GM12874 (cell line): ENCODE data around the gene KLHL29.

ENCODE experiments used
- TF ChIP-seq, protein P1 (sequence below): IDR thresholded peaks from 2 replicates; pipeline ENCODE4 v1.5.1; 2011; ENCODE audit warnings: low read depth, mild to moderate bottlenecking, control low read depth, low read length, moderate library complexity; ENCODE audit not compliant: insufficient read depth

KLHL29 gene

GRCh38 chr2:23657934-23658333 is 273.0 kb downstream of the KLHL29 start:
- TF ChIP-seq, protein P1, sequence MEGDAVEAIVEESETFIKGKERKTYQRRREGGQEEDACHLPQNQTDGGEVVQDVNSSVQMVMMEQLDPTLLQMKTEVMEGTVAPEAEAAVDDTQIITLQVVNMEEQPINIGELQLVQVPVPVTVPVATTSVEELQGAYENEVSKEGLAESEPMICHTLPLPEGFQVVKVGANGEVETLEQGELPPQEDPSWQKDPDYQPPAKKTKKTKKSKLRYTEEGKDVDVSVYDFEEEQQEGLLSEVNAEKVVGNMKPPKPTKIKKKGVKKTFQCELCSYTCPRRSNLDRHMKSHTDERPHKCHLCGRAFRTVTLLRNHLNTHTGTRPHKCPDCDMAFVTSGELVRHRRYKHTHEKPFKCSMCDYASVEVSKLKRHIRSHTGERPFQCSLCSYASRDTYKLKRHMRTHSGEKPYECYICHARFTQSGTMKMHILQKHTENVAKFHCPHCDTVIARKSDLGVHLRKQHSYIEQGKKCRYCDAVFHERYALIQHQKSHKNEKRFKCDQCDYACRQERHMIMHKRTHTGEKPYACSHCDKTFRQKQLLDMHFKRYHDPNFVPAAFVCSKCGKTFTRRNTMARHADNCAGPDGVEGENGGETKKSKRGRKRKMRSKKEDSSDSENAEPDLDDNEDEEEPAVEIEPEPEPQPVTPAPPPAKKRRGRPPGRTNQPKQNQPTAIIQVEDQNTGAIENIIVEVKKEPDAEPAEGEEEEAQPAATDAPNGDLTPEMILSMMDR, result no peak

DNA sequence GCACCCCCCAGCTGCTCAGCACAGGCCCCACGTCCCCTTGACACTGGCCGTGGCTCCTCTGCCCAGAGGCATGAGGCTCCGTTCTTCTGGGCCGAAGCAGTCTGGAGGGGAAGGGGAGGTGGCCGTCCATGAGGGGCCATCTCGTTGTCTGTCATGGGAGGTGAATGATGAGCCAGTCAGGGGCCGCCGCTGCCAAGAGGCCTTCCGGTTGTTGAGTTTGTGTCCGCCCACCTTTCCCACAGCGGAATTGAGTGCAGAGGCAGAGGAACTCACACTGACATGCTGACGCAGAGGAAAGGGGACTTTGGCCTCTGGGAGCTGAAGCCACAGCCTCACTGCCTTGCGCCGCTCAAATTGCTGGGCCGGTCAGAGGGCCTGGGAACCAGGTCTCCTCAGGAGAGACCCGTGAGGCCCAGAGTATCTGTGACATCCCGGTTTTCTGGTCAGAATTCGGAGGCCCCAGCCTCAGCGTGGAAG is 273.5 kb downstream of the KLHL29 start:
- TF ChIP-seq, protein P1, result no peak

- TF ChIP-seq, protein P1, result no peak
These were observed 274.3 kb downstream of the KLHL29 start for GRCh38 chr2:23659328-23659727.

DNA sequence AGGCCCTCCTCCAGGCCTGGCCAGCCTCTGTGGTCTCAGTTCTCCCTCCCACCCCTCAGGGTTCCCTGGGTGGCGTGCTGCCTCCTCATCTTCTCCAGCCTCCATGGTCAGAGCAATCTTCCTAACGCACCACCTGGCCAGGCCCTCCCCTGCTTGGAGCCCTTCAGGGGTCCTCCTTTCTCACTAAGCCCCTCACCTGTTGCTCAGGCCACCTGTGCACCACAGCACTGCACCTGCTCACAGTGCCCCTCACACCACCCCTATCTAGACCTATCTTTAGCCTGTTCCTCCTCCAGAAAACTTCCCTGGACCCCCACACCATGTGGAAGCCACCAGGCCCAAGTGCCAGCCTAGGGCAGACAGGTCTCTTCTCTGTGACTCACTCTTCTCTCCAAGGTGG is 274.8 kb downstream of the KLHL29 start:
- TF ChIP-seq, protein P1, result no peak

- TF ChIP-seq, protein P1, result no peak
These were observed 275.3 kb downstream of the KLHL29 start for GRCh38 chr2:23660237-23660636.

- TF ChIP-seq, protein P1, result no peak
These were observed 276.5 kb downstream of the KLHL29 start for GRCh38 chr2:23661276-23662050.

DNA sequence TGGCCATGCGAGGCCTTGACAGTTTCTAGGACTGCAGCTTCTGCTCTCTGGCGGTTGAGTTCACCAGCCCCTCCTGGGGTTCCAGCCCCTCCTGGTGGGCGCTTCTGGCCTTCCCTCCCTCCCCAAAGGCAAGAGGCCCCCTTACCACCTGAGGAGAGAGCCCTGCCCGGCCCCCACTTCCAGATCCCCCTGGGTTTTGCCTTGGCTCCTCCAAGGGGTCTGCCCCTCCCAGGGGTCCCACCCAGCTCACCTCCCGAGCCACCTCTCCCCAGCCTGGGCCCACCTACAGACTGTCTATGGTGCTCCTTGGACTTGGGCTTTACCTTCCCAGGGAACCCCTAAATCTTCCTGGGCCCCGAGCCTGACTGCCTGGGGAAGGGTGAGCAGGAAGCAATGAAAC is 277.5 kb downstream of the KLHL29 start:
- TF ChIP-seq, protein P1, result no peak
